ENCODE measurements around the gene BCHE. TPM values are rescaled to one million over a fixed set of nuclear protein-coding genes. Genes with fewer than 3 reads are reported as not detected.

BCHE gene
- total RNA-seq, 1 experiment from 2014 or later: 1.3 TPM

DNA sequence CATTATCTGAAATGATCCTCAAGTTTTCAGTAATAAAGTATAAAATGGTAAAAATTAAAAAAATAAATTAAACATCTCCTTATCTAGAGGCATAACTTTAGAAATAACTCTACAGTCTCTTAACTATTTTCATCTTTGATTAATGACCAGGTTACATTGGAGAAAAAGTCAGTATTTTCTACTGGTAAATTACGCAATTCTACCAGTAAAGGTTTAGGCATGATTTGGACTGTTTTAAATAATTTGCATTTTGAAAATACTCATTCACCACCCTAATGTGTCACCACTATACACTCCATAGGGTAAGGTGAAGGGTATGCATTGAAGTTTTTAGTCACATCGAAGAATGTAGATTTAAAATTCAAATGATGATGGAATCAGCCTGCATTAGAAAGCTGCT is 45.9 kb upstream of the BCHE start:
- BruUV-seq (replicated peaks): no TSS peak
- Mint-ChIP-seq H3K4me1 (ENCODE audit: low read depth, unreplicated experiment) (peaks cover 17% of the 10 kb centered on the region), H3K9me3 (ENCODE audit: low read depth, unreplicated experiment) (peaks cover 3% of the 10 kb centered on the region), H3K4me3 (ENCODE audit: low read depth, unreplicated experiment) (no peak overlapping the region), H3K36me3 (ENCODE audit: insufficient read depth, unreplicated experiment) (no peaks in the 10 kb centered on the region), H3K27me3 (ENCODE audit: unreplicated experiment) (no peaks in the 10 kb centered on the region), H3K27ac (ENCODE audit: unreplicated experiment) (no peak overlapping the region)
- TF ChIP-seq, protein P1, sequence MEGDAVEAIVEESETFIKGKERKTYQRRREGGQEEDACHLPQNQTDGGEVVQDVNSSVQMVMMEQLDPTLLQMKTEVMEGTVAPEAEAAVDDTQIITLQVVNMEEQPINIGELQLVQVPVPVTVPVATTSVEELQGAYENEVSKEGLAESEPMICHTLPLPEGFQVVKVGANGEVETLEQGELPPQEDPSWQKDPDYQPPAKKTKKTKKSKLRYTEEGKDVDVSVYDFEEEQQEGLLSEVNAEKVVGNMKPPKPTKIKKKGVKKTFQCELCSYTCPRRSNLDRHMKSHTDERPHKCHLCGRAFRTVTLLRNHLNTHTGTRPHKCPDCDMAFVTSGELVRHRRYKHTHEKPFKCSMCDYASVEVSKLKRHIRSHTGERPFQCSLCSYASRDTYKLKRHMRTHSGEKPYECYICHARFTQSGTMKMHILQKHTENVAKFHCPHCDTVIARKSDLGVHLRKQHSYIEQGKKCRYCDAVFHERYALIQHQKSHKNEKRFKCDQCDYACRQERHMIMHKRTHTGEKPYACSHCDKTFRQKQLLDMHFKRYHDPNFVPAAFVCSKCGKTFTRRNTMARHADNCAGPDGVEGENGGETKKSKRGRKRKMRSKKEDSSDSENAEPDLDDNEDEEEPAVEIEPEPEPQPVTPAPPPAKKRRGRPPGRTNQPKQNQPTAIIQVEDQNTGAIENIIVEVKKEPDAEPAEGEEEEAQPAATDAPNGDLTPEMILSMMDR (IDR thresholded peaks at IDR 0.05; ENCODE audit: unreplicated experiment): no peak
- CTCF ChIA-PET: no interaction called here
- intact Hi-C loops (cut with micrococcal nuclease; ENCODE audit: unreplicated experiment): no loop called here
- no peak for DNase-seq

DNA sequence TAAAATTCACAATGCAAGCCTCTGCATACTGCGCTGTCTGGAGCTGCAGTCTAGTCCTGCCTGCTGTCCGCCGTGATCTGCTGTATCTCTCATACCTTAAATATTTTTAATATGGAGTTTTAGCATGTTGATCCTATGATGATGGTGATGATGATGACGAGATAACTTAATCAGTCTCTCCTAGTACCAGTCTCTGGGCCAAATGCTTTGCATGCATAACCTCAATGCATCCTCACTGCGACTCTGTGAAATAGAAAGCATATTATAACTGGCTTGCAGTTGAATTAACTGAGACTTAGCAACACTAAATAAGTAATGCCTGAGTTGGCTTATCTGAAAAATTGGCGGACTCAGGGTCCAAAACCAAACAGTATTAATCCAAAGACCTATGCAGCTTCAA is 38.4 kb upstream of the BCHE start:
- no peaks in the 10 kb centered on the region for H3K27me3 Mint-ChIP-seq (ENCODE audit: unreplicated experiment)
- no peak overlapping the region for H3K4me3 Mint-ChIP-seq (ENCODE audit: low read depth, unreplicated experiment)
- TF ChIP-seq, protein P1 (IDR thresholded peaks at IDR 0.05; ENCODE audit: unreplicated experiment): no peak
- intact Hi-C loops (cut with micrococcal nuclease; ENCODE audit: unreplicated experiment): no loop called here
- no peaks in the 10 kb centered on the region for H3K4me1 Mint-ChIP-seq (ENCODE audit: low read depth, unreplicated experiment)
- H3K36me3 Mint-ChIP-seq (ENCODE audit: insufficient read depth, unreplicated experiment): no peaks in the 10 kb centered on the region
- no peak overlapping the region for H3K27ac Mint-ChIP-seq (ENCODE audit: unreplicated experiment)
- H3K9me3 Mint-ChIP-seq (ENCODE audit: low read depth, unreplicated experiment): peaks cover 10% of the 10 kb centered on the region
- no peak for DNase-seq
- BruUV-seq (replicated peaks): no TSS peak
- CTCF ChIA-PET: interaction anchor here (0.8 kb wide), 1 partner anchor 20 kb away, joined by 3 read pairs; no protein-coding TSS in a partner anchor

DNA sequence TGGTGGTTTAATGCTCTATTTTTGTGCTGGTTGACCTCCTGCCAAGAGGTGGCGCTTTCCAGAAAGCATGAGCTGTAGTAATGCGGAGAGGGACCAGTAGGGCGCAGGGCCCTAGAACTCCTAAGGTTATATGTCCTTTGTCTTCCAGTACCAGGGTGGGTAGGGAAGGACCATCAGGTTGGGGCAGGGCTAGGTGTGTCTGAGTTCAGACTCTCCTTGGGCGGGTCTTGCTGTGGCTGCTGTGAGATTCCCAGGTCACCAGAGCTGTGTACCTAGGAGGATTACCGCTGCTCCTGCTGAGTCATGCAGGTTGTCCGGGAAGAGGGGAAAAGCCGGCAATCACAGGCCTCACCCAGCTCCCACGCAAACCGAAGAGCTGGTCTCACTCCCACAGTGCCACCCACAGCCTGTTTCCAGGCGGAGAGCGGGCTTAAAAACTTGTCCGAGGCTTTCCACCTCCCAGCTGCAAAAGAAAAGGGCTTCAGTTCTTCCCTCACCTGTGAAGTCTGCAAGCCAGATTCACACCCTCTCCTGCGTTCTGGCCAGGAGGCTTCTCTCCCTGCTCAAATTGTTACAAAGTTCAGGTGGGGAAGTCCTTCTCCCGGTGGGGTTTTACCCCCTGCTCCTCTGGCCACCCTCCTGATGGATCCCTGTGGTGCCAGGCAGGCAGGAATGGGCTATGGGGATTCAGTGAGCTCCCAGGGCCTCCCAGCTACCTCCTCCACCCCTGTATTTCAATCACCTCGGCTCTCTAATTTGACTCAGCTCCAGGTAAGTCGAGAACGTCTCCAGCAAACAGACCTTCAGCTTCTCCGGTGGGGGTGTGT is 37.7 kb upstream of the BCHE start:
- intact Hi-C loops (cut with micrococcal nuclease; ENCODE audit: unreplicated experiment): no loop called here
- Mint-ChIP-seq H3K4me3 (ENCODE audit: low read depth, unreplicated experiment) (no peak overlapping the region), H3K9me3 (ENCODE audit: low read depth, unreplicated experiment) (peaks cover 7% of the 10 kb centered on the region), H3K36me3 (ENCODE audit: insufficient read depth, unreplicated experiment) (no peaks in the 10 kb centered on the region), H3K4me1 (ENCODE audit: low read depth, unreplicated experiment) (no peaks in the 10 kb centered on the region), H3K27me3 (ENCODE audit: unreplicated experiment) (no peaks in the 10 kb centered on the region), H3K27ac (ENCODE audit: unreplicated experiment) (no peak overlapping the region)
- no TSS peak for BruUV-seq (replicated peaks)
- TF ChIP-seq, protein P1 (IDR thresholded peaks at IDR 0.05; ENCODE audit: unreplicated experiment): no peak
- CTCF ChIA-PET: interaction anchor here (0.8 kb wide), 1 partner anchor 20 kb away, joined by 3 read pairs; no protein-coding TSS in a partner anchor
- DNase-seq: no peak

DNA sequence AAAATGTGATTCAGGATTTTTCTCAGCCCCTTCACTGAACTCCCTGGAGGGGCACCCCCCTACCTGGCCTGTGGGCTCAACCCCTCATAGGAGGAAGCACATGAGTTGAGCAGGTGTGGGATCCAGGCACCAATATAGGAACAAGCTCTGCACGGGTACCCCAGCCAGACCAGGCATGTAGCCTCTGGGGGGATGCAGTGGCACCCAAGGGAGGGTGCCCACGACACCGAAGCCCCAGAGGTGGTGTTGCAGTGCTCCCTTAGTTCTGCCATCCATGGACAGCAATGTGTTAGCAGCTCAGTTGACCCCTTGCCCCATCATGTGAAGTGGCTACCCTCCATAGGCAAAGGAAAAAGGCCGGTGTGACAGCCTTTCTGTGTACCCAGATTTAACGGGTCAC is 30.9 kb upstream of the BCHE start:
- no peaks in the 10 kb centered on the region for H3K4me1 Mint-ChIP-seq (ENCODE audit: low read depth, unreplicated experiment)
- CTCF ChIA-PET: no interaction called here
- TF ChIP-seq, protein P1 (IDR thresholded peaks at IDR 0.05; ENCODE audit: unreplicated experiment): no peak
- intact Hi-C loops (cut with micrococcal nuclease; ENCODE audit: unreplicated experiment): no loop called here
- no peak overlapping the region for H3K27ac Mint-ChIP-seq (ENCODE audit: unreplicated experiment)
- H3K4me3 Mint-ChIP-seq (ENCODE audit: low read depth, unreplicated experiment): no peak overlapping the region
- no peaks in the 10 kb centered on the region for H3K27me3 Mint-ChIP-seq (ENCODE audit: unreplicated experiment)
- BruUV-seq (replicated peaks): no TSS peak
- H3K36me3 Mint-ChIP-seq (ENCODE audit: insufficient read depth, unreplicated experiment): no peaks in the 10 kb centered on the region
- DNase-seq: no peak
- H3K9me3 Mint-ChIP-seq (ENCODE audit: low read depth, unreplicated experiment): peaks cover 2% of the 10 kb centered on the region

Measured in Calu3 (cell line).